Suprapubic skin (tissue), 4 donors: Measurements from ENCODE around the gene ASH1L. TPM values are rescaled to one million over a fixed set of nuclear protein-coding genes. Genes with fewer than 3 reads are reported as not detected.

Experiments
- DNase-seq, 2 donors: peaks; one replicate each; pipeline ENCODE4 v3.0.0-alpha.2; 2019; ENCODE audit warnings: low spot score in 2 of 2
- H3K27ac ChIP-seq: fragments of 200-600 bp; sonication (generic); one replicate; pipeline ENCODE4 v1.5.1; 2019
- H3K27me3 ChIP-seq: fragments of 200-600 bp; sonication (generic); one replicate; pipeline ENCODE4 v1.5.1; 2019
- H3K36me3 ChIP-seq: fragments of 200-600 bp; sonication (generic); one replicate; pipeline ENCODE4 v1.5.1; 2019
- H3K4me1 ChIP-seq: fragments of 200-600 bp; sonication (generic); one replicate; pipeline ENCODE4 v1.5.1; 2019
- H3K4me3 ChIP-seq: fragments of 200-600 bp; sonication (generic); one replicate; pipeline ENCODE4 v1.5.1; 2019; ENCODE audit warnings: mild to moderate bottlenecking
- H3K9me3 ChIP-seq: fragments of 200-600 bp; sonication (generic); one replicate; pipeline ENCODE4 v1.5.1; 2019
- EP300 ChIP-seq: sonication (generic); formaldehyde crosslinking; IDR thresholded peaks from one replicate; pipeline ENCODE4 v1.6.1; 2017; ENCODE audit warnings: antibody characterized with exemption
- POLR2A ChIP-seq, 2 donors: fragments of 450-650 bp; IDR thresholded peaks; one replicate each; pipeline ENCODE4 v1.6.1; 2017; ENCODE audit warnings: antibody characterized with exemption in 2 of 2, mild to moderate bottlenecking in 2 of 2, moderate library complexity in 2 of 2
- POLR2AphosphoS5 ChIP-seq, 3 donors: sonication (generic); formaldehyde crosslinking; IDR thresholded peaks; one replicate each; pipeline ENCODE4 v1.6.1; 2017; ENCODE audit warnings: antibody characterized with exemption in 3 of 3
- WGBS: methylation state at CpG from one replicate; pipeline ENCODE4 v1.1.5; 2018; 5-methylcytosine and 5-hydroxymethylcytosine counted together
- total RNA-seq, 4 donors: library from RNA; depleted of rRNA; stranded (reverse); fragments of >200 nt; gene quantifications; one replicate each; pipeline ENCODE4 v1.1.0, GENCODE V29; 2016
- TF ChIP-seq, protein P1 (sequence below), 2 donors: fragments of 200-600 bp in 1 of 2; fragments of 450-650 bp in 1 of 2; sonication (generic) in 1 of 2; IDR thresholded peaks; one replicate each; pipeline ENCODE4 v1.5.1; 2016 to 2019; ENCODE audit warnings: antibody characterized with exemption in 2 of 2, mild to moderate bottlenecking in 1 of 2, moderate library complexity in 1 of 2

The ASH1L gene
- total RNA-seq, 4 donors from 2014 or later = 51.9 to 121 (median 66.2) TPM

DNA sequence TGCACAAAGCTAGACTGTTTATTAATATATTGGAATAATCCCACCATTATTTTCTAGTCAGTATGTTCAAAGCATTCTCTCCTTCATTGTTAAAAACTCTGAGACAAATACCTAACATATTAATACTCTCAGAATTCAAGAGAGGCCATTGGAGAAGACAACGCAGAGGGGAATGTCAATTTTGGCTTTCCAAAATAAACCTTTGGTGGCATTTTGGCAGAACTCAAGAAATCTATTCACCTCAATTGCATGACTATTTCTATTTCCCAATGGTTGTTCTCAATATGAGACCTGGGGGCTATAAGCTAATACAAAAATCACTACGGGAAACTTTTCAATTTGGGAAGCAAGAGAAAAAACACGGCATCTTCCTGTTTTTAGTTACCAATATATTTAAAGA is 183.4 kb downstream of the ASH1L start:
- no peaks in the 10 kb centered on the region for H3K9me3 ChIP-seq
- no peaks in the 10 kb centered on the region for H3K27me3 ChIP-seq
- DNase-seq = no peak
- 38% methylated on average over 3 of the region's 3 CpGs for WGBS
- peaks cover 65% of the 10 kb centered on the region for H3K36me3 ChIP-seq
- peaks cover 17% of the 10 kb centered on the region for H3K4me1 ChIP-seq
- no peak overlapping the region for H3K27ac ChIP-seq
- peak overlapping the region; percentile 16 for H3K4me3 ChIP-seq
- TF ChIP-seq POLR2AphosphoS5 (IDR thresholded peaks at IDR 0.05) (no peak), POLR2A (IDR thresholded peaks at IDR 0.05) (no peak), EP300 (no peak)
- TF ChIP-seq, protein P1, sequence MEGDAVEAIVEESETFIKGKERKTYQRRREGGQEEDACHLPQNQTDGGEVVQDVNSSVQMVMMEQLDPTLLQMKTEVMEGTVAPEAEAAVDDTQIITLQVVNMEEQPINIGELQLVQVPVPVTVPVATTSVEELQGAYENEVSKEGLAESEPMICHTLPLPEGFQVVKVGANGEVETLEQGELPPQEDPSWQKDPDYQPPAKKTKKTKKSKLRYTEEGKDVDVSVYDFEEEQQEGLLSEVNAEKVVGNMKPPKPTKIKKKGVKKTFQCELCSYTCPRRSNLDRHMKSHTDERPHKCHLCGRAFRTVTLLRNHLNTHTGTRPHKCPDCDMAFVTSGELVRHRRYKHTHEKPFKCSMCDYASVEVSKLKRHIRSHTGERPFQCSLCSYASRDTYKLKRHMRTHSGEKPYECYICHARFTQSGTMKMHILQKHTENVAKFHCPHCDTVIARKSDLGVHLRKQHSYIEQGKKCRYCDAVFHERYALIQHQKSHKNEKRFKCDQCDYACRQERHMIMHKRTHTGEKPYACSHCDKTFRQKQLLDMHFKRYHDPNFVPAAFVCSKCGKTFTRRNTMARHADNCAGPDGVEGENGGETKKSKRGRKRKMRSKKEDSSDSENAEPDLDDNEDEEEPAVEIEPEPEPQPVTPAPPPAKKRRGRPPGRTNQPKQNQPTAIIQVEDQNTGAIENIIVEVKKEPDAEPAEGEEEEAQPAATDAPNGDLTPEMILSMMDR (IDR thresholded peaks at IDR 0.05) = no peak

DNA sequence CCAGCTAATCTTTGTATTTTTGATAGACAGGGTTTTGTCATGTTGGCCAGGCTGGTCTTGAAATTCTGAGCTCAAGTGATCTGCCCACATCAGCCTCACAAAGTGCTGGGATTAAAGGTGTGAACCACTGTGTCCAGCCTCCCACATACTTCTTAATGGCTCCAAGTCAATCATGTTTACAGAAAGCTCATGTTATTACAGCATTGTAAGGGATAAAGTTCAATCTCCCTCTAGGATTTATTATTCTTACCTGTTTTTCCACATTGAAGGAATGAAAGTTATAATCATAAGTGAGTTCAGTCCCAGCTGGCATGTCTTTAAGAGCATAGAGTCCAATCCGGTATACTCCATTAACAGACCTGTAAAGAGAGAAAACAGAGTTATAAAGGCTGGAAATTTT is 202.6 kb downstream of the ASH1L start:
- no peak overlapping the region for H3K27ac ChIP-seq
- H3K27me3 ChIP-seq = no peaks in the 10 kb centered on the region
- WGBS = 84% methylated on average over 1 of the region's 1 CpG
- TF ChIP-seq EP300 (no peak), POLR2A (IDR thresholded peaks at IDR 0.05) (no peak), POLR2AphosphoS5 (IDR thresholded peaks at IDR 0.05) (no peak)
- TF ChIP-seq, protein P1 (IDR thresholded peaks at IDR 0.05) = no peak
- DNase-seq = no peak
- peaks cover 64% of the 10 kb centered on the region for H3K36me3 ChIP-seq
- no peaks in the 10 kb centered on the region for H3K4me1 ChIP-seq
- no peaks in the 10 kb centered on the region for H3K9me3 ChIP-seq
- H3K4me3 ChIP-seq = no peak overlapping the region

DNA sequence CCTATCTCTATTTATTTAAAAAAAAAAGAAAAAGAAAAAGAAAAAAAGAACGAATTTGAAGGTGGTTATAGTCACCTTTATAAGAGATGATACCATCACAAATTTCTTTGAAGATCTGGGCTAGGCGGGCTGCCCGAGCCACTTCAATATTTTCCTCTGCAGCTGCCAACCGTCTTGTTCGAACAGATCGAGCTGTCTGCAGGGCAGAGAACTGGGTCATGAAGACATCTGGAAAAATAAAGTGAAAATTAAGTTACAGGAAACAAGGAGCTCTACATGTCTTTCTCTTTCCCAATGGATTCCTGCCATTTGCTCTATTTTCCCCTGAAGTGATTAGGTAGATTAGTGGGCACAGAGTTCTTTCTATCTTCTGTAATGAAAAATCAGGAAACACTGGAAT is 210.0 kb downstream of the ASH1L start:
- no peaks in the 10 kb centered on the region for H3K27me3 ChIP-seq
- peaks cover 93% of the 10 kb centered on the region for H3K36me3 ChIP-seq

GRCh38 chr1:155342842-155343241 is 219.8 kb downstream of the ASH1L start:
- 85% methylated on average over 3 of the region's 3 CpGs for WGBS
- H3K27me3 ChIP-seq = no peaks in the 10 kb centered on the region
- H3K4me3 ChIP-seq = no peak overlapping the region
- H3K9me3 ChIP-seq = no peaks in the 10 kb centered on the region
- TF ChIP-seq, protein P1 (IDR thresholded peaks at IDR 0.05) = no peak
- TF ChIP-seq POLR2A (IDR thresholded peaks at IDR 0.05) = no peak
- no peak for TF ChIP-seq POLR2AphosphoS5 (IDR thresholded peaks at IDR 0.05)
- TF ChIP-seq EP300 = no peak
- no peak overlapping the region for H3K27ac ChIP-seq
- no peaks in the 10 kb centered on the region for H3K4me1 ChIP-seq
- H3K36me3 ChIP-seq = peaks cover 99% of the 10 kb centered on the region
- DNase-seq = no peak

More for the DNA sequence above, 210.0 kb downstream of the ASH1L start:
- peaks cover 6% of the 10 kb centered on the region for H3K4me1 ChIP-seq
- H3K4me3 ChIP-seq = no peak overlapping the region
- H3K27ac ChIP-seq = no peak overlapping the region
- no peaks in the 10 kb centered on the region for H3K9me3 ChIP-seq
- WGBS = 57% methylated on average over 6 of the region's 6 CpGs
- DNase-seq = no peak
- TF ChIP-seq POLR2A (IDR thresholded peaks at IDR 0.05) = no peak
- TF ChIP-seq, protein P1 (IDR thresholded peaks at IDR 0.05) = no peak

DNA sequence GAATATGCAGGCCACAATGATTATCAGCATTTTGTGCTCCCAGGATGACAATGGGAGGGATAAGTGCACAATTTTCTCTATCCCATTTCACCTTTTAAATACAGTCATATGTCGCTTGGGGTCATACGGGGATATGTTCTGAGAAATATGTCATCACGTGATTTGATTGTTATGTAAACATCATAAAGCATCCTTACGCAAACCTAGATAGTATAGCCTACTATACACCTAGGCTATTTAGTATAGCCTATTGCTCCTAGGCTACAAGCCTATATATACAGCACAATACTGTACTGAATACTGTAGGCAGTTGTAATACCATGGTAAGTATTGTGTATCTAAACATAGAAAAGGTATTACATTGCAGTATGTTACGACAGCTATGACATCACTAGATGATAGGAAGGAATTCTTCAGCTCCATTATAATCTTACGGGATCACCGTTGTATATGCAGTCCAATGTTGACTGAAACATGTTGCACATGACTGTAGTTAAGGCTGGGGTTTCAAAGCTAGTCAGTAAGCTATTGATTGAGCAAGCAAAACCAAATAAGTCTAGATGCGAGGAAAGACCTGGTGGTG is 223.0 kb downstream of the ASH1L start:
- H3K27ac ChIP-seq = no peak overlapping the region
- H3K27me3 ChIP-seq = no peaks in the 10 kb centered on the region
- no peak for TF ChIP-seq EP300
- TF ChIP-seq, protein P1 (IDR thresholded peaks at IDR 0.05) = no peak
- TF ChIP-seq POLR2A (IDR thresholded peaks at IDR 0.05) = no peak
- no peak for TF ChIP-seq POLR2AphosphoS5 (IDR thresholded peaks at IDR 0.05)
- no peak for DNase-seq
- no peaks in the 10 kb centered on the region for H3K9me3 ChIP-seq
- no peaks in the 10 kb centered on the region for H3K4me1 ChIP-seq
- peaks cover 90% of the 10 kb centered on the region for H3K36me3 ChIP-seq
- 90% methylated on average over 8 of the region's 8 CpGs for WGBS
- no peak overlapping the region for H3K4me3 ChIP-seq
